Raji (cell line): Measurements from ENCODE around the gene SUN1.

Experiments
- POLR2A ChIP-seq: IDR thresholded peaks from 2 replicates; pipeline ENCODE4 v1.6.1; 2011; ENCODE audit warnings: low read depth, low read length, control low read depth; ENCODE audit not compliant: insufficient read depth

Gene SUN1

GRCh38 chr7:885893-886625 lies 53.8 kb downstream of the SUN1 start:
- TF ChIP-seq POLR2A = no peak

GRCh38 chr7:886626-887487 lies 54.6 kb downstream of the SUN1 start:
- no peak for TF ChIP-seq POLR2A

DNA sequence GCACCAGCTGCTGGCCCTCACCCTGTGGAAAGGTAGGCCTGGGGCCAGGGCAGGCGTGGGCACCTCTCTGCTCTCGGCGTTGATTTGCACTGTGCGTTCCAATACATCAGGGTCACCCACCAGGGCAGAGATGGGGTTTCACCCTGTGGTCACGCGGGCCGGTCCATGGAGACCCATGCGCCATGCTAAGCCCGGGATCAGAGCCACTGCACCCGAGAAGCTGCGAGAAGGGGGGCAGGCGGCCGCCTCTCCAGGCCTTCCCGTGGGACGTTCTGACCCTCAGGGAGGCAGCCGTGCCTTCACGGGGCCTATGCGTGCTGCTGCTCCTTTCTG lies 55.2 kb downstream of the SUN1 start:
- TF ChIP-seq POLR2A = no peak

- TF ChIP-seq POLR2A = no peak
These were observed 56.1 kb downstream of the SUN1 start for GRCh38 chr7:888081-889024.

- TF ChIP-seq POLR2A = no peak
These were observed 56.7 kb downstream of the SUN1 start for GRCh38 chr7:889025-889390.

DNA sequence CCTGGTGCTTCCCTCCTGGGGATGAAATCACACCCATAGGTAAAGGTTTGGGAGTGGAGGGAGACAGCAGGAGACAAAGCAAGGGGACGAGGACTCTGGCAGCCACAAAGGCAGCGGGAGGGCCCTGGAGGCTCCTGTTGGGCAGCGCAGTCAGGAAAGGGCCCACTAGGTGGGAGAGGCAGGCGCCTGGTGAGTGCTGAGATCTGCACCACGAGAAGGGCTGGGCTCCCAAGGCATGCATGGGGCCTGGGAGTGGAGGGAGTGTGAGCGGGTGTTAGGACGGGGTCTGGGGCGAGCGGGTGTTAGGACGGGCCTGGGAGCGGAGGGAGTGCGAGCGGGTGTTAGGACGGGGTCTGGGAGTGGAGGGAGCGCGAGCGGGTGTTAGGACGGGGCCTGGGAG lies 57.1 kb downstream of the SUN1 start:
- no peak for TF ChIP-seq POLR2A

DNA sequence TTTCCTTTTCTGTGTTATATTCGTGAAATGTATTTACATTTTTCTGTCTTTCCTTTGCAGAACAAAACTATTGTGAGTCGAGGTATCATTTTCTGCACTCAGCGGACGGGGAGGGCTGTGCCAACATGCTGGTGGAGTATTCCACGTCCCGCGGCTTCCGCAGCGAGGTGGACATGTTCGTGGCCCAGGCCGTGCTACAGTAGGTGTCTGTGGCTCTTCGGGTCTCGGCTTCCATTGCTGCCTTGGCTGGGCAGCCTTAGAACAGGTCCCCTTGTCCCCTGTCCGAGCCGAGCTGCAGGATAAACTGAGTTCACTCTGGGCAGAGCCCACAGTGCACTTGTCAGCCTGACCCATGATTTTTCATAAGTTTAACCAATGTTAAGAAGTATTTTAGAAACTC lies 58.6 kb downstream of the SUN1 start:
- no peak for TF ChIP-seq POLR2A

GRCh38 chr7:891291-891690 lies 59.0 kb downstream of the SUN1 start:
- no peak for TF ChIP-seq POLR2A

DNA sequence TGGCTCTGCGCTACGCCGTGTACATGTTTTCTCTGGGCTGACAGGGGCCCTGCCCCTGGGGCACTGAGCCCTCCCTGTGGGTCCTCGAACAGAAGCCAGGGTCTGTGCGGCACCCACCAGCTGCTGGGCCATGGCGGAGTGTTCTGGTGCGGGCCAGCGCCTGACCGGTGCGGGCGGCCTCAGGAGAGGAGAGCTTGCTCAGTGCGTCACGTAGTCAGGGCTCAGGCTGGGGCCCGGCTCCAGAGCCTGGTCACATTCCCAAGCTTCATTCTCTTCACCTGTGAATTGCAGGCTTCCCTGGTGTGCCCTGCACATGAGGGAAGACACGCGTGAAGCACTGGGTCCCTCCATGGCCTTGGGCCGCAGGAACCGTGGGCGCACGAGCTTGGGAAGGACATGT lies 59.5 kb downstream of the SUN1 start:
- no peak for TF ChIP-seq POLR2A

DNA sequence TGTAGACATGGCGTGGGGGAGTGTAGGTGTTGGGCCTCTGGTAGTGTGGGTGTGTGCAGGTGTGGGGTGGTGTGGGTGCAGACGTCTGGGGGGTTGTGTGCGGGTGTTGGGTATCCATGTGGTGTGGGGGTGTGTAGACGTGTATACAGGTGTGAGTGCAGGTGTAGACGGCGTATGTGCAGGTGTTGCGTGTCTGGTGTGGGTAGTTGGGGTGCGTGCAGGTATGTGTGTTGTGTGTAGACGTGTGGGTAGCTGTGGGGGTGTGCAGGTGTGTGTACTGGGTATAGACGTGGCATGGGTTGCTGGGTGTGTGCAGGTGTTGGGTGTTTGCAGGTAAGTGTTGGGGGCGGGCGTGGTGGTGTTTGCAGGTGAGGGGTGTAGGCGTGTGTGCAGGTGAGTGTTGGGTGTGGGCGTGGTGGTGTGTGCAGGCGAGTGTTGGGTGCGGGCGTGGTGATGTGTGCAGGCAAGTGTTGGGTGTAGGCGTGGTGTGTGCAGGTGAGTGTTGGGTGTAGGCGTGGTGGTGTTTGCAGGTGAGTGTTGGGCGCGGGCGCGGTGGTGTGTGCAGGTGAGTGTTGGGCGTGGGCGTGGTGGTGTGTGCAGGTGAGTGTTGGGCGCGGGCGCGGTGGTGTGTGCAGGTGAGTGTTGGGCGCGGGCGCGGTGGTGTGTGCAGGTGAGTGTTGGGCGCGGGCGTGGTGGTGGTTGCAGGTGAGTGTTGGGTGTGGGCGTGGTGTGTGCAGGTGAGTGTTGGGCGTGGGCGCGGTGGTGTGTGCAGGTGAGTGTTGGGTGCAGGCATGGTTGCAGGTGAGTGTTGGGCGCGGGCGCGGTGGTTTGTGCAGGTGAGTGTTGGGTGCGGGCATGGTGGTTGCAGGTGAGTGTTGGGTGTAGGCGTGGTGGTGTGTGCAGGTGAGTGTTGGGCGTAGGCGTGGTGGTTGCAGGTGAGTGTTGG lies 60.6 kb downstream of the SUN1 start:
- no peak for TF ChIP-seq POLR2A

DNA sequence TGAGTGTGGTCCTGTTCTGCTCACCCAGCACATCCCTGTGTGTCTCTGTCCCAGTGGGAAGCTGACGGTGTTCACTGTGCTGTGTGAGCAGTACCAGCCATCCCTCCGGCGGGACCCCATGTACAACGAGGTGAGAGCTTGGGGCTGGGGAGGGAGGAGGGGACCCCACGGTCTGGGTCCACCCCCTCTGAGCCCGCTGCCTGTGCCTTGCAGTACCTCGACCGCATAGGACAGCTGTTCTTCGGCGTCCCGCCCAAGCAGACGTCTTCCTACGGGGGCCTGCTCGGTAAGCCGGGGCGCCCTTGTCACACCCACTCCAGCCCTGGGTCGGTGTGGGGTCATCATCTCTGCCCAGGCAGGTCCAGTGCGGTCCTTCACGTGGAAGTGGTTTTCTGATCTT lies 61.4 kb downstream of the SUN1 start:
- no peak for TF ChIP-seq POLR2A

- no peak for TF ChIP-seq POLR2A
These were observed 62.0 kb downstream of the SUN1 start for GRCh38 chr7:894164-894867.

DNA sequence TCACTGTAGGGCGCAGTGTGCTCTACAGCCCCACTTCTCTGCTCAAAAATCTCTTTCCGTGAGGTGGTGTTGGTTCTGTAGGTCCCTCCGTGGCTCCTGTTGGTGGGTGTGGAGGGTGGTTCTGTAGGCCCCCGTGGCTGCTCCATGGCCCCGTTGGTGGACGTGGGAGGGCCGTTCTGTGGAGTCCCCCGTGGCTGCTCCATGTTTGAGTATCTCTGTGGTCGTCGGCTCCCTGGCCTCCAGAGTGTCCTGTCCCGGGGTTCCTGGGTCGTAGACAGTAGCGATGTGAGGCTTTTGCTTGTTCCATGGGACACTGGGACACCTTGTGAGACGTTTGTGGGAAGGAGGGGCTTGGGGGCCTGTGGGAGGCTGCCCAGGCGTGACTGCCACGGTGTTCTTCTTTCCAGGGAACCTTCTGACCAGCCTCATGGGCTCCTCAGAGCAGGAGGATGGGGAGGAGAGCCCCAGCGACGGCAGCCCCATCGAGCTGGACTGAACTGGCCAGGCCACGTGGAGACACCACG lies 62.7 kb downstream of the SUN1 start:
- no peak for TF ChIP-seq POLR2A
